Cardiac muscle cell (in vitro differentiated cells and primary cell): Measurements from ENCODE around the gene NRL. TPM values are rescaled to one million over a fixed set of nuclear protein-coding genes. Genes with fewer than 3 reads are reported as not detected.
A peak's percentile ranks its signal among the peaks of the same experiment; 100 is the strongest.

Source experiments
- DNase-seq, 2 donors: peaks; one replicate each; pipeline versions ENCODE4 v3.0.0 to v3.0.0-alpha.2; 2010 to 2017; ENCODE audit warnings: low read depth in 1 of 2, low spot score in 1 of 2
- H3K27ac ChIP-seq: fragments of 200-600 bp; sonication (generic); 2 replicates; pipeline ENCODE4 v1.5.1; 2016
- H3K27me3 ChIP-seq: fragments of 200-600 bp; sonication (generic); 2 replicates; pipeline ENCODE4 v1.6.0; 2016; ENCODE audit warnings: control low read depth
- H3K36me3 ChIP-seq: fragments of 200-600 bp; sonication (generic); 2 replicates; pipeline ENCODE4 v1.5.1; 2016; ENCODE audit warnings: control low read depth
- H3K4me1 ChIP-seq: fragments of 200-600 bp; sonication (generic); 2 replicates; pipeline ENCODE4 v1.8.1; 2017; ENCODE audit warnings: low read depth, mild to moderate bottlenecking, mixed run types
- H3K4me3 ChIP-seq: fragments of 200-600 bp; sonication (generic); 2 replicates; pipeline ENCODE4 v1.5.1; 2016; ENCODE audit warnings: mild to moderate bottlenecking
- H3K9me3 ChIP-seq: fragments of 200-600 bp; sonication (generic); 2 replicates; pipeline ENCODE4 v1.5.1; 2017; ENCODE audit warnings: low read depth, mild to moderate bottlenecking, control low read depth
- polyA plus RNA-seq: library from polyadenylated mRNA; unstranded; fragments of >200 nt; fragmentation: Nextera tagmentation; extraction: Ambion mirVana; gene quantifications from 2 replicates; pipeline ENCODE4 v1.2.1, GENCODE V29; 2016
- total RNA-seq: library from RNA; depleted of rRNA; stranded (reverse); fragments of >200 nt; gene quantifications from 2 replicates; pipeline ENCODE4 v1.2.3, GENCODE V29; 2016
- TF ChIP-seq, protein P1 (sequence below): IDR thresholded peaks from 2 replicates; pipeline ENCODE4 v1.5.1; 2012; ENCODE audit warnings: low read depth, mild to moderate bottlenecking, low read length

The NRL gene
- total and polyA plus RNA-seq, 2 experiments from 2014 or later: 4.2 to 5.1 TPM

- Histone ChIP-seq H3K4me3 (no peak overlapping the region), H3K36me3 (no peaks in the 10 kb centered on the region), H3K9me3 (no peaks in the 10 kb centered on the region), H3K27me3 (no peaks in the 10 kb centered on the region), H3K4me1 (peaks cover 7% of the 10 kb centered on the region), H3K27ac (no peak overlapping the region)
- TF ChIP-seq, protein P1, sequence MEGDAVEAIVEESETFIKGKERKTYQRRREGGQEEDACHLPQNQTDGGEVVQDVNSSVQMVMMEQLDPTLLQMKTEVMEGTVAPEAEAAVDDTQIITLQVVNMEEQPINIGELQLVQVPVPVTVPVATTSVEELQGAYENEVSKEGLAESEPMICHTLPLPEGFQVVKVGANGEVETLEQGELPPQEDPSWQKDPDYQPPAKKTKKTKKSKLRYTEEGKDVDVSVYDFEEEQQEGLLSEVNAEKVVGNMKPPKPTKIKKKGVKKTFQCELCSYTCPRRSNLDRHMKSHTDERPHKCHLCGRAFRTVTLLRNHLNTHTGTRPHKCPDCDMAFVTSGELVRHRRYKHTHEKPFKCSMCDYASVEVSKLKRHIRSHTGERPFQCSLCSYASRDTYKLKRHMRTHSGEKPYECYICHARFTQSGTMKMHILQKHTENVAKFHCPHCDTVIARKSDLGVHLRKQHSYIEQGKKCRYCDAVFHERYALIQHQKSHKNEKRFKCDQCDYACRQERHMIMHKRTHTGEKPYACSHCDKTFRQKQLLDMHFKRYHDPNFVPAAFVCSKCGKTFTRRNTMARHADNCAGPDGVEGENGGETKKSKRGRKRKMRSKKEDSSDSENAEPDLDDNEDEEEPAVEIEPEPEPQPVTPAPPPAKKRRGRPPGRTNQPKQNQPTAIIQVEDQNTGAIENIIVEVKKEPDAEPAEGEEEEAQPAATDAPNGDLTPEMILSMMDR: no peak
- DNase-seq: peak in 1 of 2 donors; percentile 8
These were observed 22.1 kb downstream of the NRL start for GRCh38 chr14:24092505-24093206.

DNA sequence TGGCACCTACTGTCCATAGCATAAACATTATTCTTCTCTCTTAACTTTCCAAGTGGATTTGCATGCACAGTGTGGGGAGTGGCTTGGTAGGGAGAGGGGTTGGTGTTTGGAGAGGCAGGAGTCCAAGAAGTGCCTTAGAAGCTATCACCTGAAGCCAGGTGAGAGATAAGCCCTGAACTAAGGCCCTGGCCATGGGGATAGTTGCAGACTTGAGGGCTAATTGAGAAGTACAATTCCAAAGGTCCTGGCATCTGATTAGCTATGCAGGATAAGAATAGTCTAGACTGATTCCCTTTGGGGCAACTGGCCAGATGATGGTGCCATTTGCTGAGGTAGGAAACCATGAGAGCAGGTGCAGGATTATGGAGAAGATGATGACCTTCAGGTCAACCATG, 22.6 kb downstream of the NRL start:
- no peak for DNase-seq
- TF ChIP-seq, protein P1: no peak
- no peak overlapping the region for H3K4me3 ChIP-seq
- no peaks in the 10 kb centered on the region for H3K36me3 ChIP-seq
- H3K27me3 ChIP-seq: no peaks in the 10 kb centered on the region
- H3K4me1 ChIP-seq: peaks cover 7% of the 10 kb centered on the region
- H3K27ac ChIP-seq: no peak overlapping the region
- no peaks in the 10 kb centered on the region for H3K9me3 ChIP-seq

- H3K4me1 ChIP-seq: peaks cover under 1% of the 10 kb centered on the region
- no peaks in the 10 kb centered on the region for H3K27me3 ChIP-seq
- H3K4me3 ChIP-seq: no peak overlapping the region
- DNase-seq: no peak
- no peaks in the 10 kb centered on the region for H3K36me3 ChIP-seq
- TF ChIP-seq, protein P1: no peak
- H3K9me3 ChIP-seq: no peaks in the 10 kb centered on the region
- H3K27ac ChIP-seq: no peak overlapping the region
These were observed 24.9 kb downstream of the NRL start for GRCh38 chr14:24089890-24090289.

GRCh38 chr14:24088095-24088494, 26.7 kb downstream of the NRL start:
- H3K4me3 ChIP-seq: no peak overlapping the region
- H3K9me3 ChIP-seq: no peaks in the 10 kb centered on the region
- no peaks in the 10 kb centered on the region for H3K36me3 ChIP-seq
- H3K27ac ChIP-seq: no peak overlapping the region
- no peak for DNase-seq
- H3K27me3 ChIP-seq: peaks cover 2% of the 10 kb centered on the region
- TF ChIP-seq, protein P1: no peak
- no peaks in the 10 kb centered on the region for H3K4me1 ChIP-seq

DNA sequence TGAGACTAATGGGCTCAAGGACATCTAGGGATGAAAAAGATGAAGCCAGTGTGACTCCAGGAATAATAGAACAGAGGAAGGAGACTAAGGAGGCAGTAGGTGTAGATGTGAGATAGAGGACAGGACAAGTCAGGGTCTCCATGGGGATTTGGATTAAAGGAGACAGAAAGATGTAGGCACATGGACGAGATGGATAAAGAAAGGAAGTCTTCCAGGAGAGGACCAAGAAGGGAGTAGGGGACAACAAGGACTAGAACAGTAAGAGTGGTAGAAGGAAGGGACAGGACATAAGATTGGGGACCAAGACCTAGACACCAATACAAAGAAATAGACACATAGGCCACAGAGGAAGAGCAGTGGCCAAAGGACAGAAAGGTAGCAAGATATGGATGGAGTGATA, 27.7 kb downstream of the NRL start:
- Histone ChIP-seq H3K4me1 (no peaks in the 10 kb centered on the region), H3K4me3 (no peak overlapping the region), H3K27me3 (peaks cover 13% of the 10 kb centered on the region), H3K9me3 (no peaks in the 10 kb centered on the region), H3K27ac (no peak overlapping the region), H3K36me3 (no peaks in the 10 kb centered on the region)
- TF ChIP-seq, protein P1: no peak
- DNase-seq: no peak
